ENCODE results near the gene VRK2.

The VRK2 gene

DNA sequence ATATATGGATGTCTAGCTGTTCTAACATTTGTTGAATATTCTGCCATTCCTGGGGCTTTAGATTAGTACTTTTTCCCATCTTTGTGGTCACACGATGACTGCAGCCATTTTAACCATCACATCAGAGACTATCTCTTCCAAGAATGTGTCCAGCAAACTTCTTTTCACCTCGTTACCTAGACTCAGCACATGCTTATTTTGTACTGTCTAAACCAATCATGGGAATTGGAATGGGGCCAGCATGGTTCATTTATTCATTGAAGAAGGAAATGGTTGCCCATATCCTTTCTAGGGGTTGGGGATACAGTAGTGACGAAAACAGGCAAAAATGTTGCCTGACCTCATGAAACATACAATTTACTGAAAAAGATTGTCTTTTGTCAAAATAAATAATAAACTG, 2.5 kb upstream of the VRK2 start:
- no peak overlapping the region for H3K27ac Mint-ChIP-seq
- H3K4me1 Mint-ChIP-seq (ENCODE audit: low read depth): peaks cover 51% of the 10 kb centered on the region
- H3K36me3 Mint-ChIP-seq (ENCODE audit: low read depth): peaks cover 12% of the 10 kb centered on the region
- no peaks in the 10 kb centered on the region for H3K9me3 Mint-ChIP-seq
- H3K27me3 Mint-ChIP-seq: no peaks in the 10 kb centered on the region
- no peak overlapping the region for H3K4me3 Mint-ChIP-seq

- Mint-ChIP-seq H3K36me3 (ENCODE audit: low read depth) (peaks cover 16% of the 10 kb centered on the region), H3K9me3 (no peaks in the 10 kb centered on the region), H3K4me3 (peak overlapping the region; percentile 89), H3K27ac (peak overlapping the region; percentile 93), H3K27me3 (no peaks in the 10 kb centered on the region), H3K4me1 (ENCODE audit: low read depth) (peaks cover 56% of the 10 kb centered on the region)
These were observed 849 bp upstream of the VRK2 start for GRCh38 chr2:58045580-58046334.

DNA sequence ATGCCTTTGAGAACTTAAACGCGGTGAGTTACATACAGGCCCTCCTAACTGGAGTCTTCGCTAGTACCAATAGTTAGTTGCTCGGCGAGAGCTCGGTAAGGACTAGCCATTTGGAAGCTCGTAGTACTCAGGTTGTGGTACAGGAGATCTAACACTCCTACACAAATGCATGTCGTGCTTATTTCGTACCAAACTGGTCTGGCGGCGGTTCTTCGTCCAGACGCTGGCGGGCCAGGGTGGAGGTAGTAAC, 346 bp upstream of the VRK2 start:
- Mint-ChIP-seq H3K27me3 (no peaks in the 10 kb centered on the region), H3K4me3 (peak overlapping the region; percentile 89), H3K36me3 (ENCODE audit: low read depth) (peaks cover 18% of the 10 kb centered on the region), H3K9me3 (no peaks in the 10 kb centered on the region), H3K4me1 (ENCODE audit: low read depth) (peaks cover 56% of the 10 kb centered on the region), H3K27ac (peak overlapping the region; percentile 93)

DNA sequence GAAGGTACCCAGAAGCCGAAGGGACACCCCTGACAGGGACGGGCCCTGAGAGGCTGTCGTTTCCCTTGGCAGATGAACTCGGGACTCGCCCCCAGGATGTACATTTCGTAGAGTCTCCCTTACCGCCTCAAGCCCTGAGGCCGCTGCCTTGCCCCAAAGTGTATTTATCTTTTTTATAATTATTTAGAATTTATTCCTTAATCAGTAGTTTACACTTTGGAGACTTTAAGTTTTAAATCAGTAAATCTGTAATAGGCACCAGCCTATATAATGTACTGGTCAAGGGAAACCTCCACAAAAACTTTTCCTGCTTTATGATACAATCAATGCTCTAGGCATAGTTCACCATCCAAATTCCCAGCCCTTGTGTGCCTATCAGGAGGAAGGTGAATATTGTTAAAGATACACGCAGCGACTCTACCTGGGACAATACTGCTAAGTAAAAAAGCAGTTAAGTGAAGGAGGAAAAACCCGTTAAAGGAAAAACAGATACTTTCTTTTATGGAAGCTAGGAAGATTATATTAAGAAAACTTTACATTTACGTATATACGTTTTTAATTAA, 848 bp downstream of the VRK2 start:
- Mint-ChIP-seq H3K27ac (peak overlapping the region; percentile 93), H3K27me3 (no peaks in the 10 kb centered on the region), H3K9me3 (no peaks in the 10 kb centered on the region), H3K4me3 (peak overlapping the region; percentile 89), H3K36me3 (ENCODE audit: low read depth) (peaks cover 30% of the 10 kb centered on the region), H3K4me1 (ENCODE audit: low read depth) (peaks cover 58% of the 10 kb centered on the region)

DNA sequence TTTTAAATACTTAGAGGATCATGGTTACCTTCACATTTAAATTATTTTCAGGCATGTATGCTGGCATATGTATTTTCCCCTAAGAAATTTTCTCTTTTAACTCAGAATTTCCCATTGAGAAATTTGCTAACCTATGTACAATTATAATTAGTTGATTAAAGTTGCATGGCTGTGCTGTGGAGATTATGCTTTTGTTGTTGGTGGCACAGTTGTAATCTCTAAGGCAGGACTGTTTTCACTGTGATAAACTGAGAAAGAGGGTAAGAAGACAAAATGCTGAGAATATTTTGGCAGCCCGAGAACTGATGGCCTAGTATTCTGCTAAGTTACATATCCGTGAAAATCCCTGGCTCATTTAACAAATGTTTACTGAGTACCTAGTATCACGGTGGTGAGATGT, 1.4 kb downstream of the VRK2 start:
- Mint-ChIP-seq H3K4me3 (peak overlapping the region; percentile 89), H3K9me3 (no peaks in the 10 kb centered on the region), H3K4me1 (ENCODE audit: low read depth) (peaks cover 52% of the 10 kb centered on the region), H3K27me3 (no peaks in the 10 kb centered on the region), H3K27ac (no peak overlapping the region), H3K36me3 (ENCODE audit: low read depth) (peaks cover 35% of the 10 kb centered on the region)

DNA sequence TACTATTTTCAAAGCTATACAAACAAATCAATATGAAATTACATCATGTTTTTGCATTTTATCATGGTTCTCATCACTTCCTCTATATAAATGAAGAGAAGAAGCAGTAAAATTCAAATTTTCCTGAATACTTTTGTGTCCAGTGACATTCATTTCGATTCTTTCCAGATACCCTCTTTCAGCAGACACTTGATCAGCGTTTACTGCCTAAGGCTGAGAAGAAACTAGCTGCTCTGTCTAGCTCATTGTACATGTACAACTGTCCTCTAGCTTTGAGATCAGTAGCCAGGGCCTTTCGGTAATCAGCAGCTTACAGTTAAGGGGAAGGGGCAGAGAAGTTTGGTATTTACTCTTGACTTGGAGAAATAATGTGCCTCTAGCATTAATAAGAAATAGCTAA, 4.8 kb downstream of the VRK2 start:
- Mint-ChIP-seq H3K4me3 (no peak overlapping the region), H3K4me1 (ENCODE audit: low read depth) (peaks cover 36% of the 10 kb centered on the region), H3K27me3 (no peaks in the 10 kb centered on the region), H3K27ac (no peak overlapping the region), H3K9me3 (no peaks in the 10 kb centered on the region), H3K36me3 (ENCODE audit: low read depth) (peaks cover 53% of the 10 kb centered on the region)

GRCh38 chr2:58052978-58053377, 6.4 kb downstream of the VRK2 start:
- H3K4me1 Mint-ChIP-seq (ENCODE audit: low read depth): peaks cover 30% of the 10 kb centered on the region
- no peak overlapping the region for H3K27ac Mint-ChIP-seq
- H3K36me3 Mint-ChIP-seq (ENCODE audit: low read depth): peaks cover 69% of the 10 kb centered on the region
- no peak overlapping the region for H3K4me3 Mint-ChIP-seq
- no peaks in the 10 kb centered on the region for H3K27me3 Mint-ChIP-seq
- H3K9me3 Mint-ChIP-seq: no peaks in the 10 kb centered on the region

- Mint-ChIP-seq H3K36me3 (ENCODE audit: low read depth) (peaks cover 68% of the 10 kb centered on the region), H3K9me3 (no peaks in the 10 kb centered on the region), H3K4me3 (no peak overlapping the region), H3K27me3 (no peaks in the 10 kb centered on the region), H3K4me1 (ENCODE audit: low read depth) (peaks cover 18% of the 10 kb centered on the region), H3K27ac (no peak overlapping the region)
These were observed 7.7 kb downstream of the VRK2 start for GRCh38 chr2:58054264-58054663.

GRCh38 chr2:58055033-58055786, 8.6 kb downstream of the VRK2 start:
- Mint-ChIP-seq H3K4me3 (no peak overlapping the region), H3K27me3 (no peaks in the 10 kb centered on the region), H3K36me3 (ENCODE audit: low read depth) (peaks cover 71% of the 10 kb centered on the region), H3K9me3 (no peaks in the 10 kb centered on the region), H3K4me1 (ENCODE audit: low read depth) (peaks cover 11% of the 10 kb centered on the region), H3K27ac (no peak overlapping the region)

DNA sequence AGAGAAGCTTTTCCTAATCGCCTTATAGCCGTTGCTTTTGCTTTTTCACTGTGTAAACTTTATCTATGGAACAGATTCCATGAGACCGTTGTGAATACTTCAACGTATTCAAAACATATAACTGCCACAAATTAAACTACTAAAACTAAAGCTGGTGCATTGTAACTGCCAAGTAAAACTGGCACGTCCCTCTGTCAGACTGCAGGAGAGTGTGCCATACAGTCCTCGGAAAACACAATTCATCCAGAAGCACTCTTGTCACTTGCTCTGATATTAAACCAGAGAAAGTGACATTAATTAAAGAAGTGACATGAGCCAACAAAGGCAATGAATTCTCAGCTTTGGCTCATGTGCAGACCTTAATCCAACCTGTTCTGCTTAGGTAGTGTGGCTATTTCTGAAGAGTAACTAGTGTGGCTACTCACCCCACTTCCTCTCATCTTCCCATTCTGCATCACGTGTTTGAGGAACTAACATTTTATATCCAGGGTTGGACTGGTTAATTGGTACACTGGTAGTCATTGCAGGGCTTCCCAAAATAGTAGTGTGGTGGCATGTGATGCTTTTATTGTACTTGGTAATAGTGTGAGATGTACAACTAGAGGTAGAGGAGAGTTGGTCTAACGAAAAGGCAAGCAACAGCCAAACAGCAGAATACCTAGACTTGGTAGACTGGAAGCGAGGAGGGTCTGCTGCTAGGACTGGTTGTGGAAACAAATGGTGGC, 9.7 kb downstream of the VRK2 start:
- peaks cover 73% of the 10 kb centered on the region for H3K36me3 Mint-ChIP-seq (ENCODE audit: low read depth)
- peaks cover 11% of the 10 kb centered on the region for H3K4me1 Mint-ChIP-seq (ENCODE audit: low read depth)
- no peaks in the 10 kb centered on the region for H3K27me3 Mint-ChIP-seq
- no peak overlapping the region for H3K4me3 Mint-ChIP-seq
- no peaks in the 10 kb centered on the region for H3K9me3 Mint-ChIP-seq
- H3K27ac Mint-ChIP-seq: no peak overlapping the region

- Mint-ChIP-seq H3K36me3 (ENCODE audit: low read depth) (peaks cover 63% of the 10 kb centered on the region), H3K4me1 (ENCODE audit: low read depth) (peaks cover 14% of the 10 kb centered on the region), H3K27ac (no peak overlapping the region)
These were observed 11.3 kb downstream of the VRK2 start for GRCh38 chr2:58057707-58058530.

GRCh38 chr2:58063641-58064040, 17.0 kb downstream of the VRK2 start:
- Mint-ChIP-seq H3K27me3 (no peaks in the 10 kb centered on the region), H3K4me1 (ENCODE audit: low read depth) (peaks cover 37% of the 10 kb centered on the region), H3K36me3 (ENCODE audit: low read depth) (peaks cover 46% of the 10 kb centered on the region), H3K27ac (peak overlapping the region; percentile 29), H3K9me3 (no peaks in the 10 kb centered on the region), H3K4me3 (peak overlapping the region; percentile 19)

More at GRCh38 chr2:58057707-58058530, 11.3 kb downstream of the VRK2 start:
- H3K27me3 Mint-ChIP-seq: no peaks in the 10 kb centered on the region
- no peaks in the 10 kb centered on the region for H3K9me3 Mint-ChIP-seq
- H3K4me3 Mint-ChIP-seq: no peak overlapping the region

DNA sequence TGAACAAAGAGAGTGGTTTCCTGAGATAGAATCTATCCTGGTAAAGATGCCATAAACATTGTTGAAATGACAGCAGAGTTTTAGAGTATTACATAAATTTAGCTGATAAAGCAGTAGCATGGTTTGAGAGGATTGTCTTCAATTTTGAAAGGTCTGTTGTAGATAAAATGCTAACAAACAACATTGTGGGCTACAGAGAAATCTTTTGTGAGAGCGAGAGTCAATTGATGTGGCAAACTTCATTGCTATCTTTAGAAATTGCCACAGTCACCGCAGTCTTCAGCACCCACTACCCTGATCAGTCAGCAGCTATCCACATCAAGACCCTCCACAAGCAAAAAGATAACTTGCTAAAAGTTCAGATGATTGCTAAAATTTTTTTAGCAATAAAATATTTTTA, 17.5 kb downstream of the VRK2 start:
- no peak overlapping the region for H3K27ac Mint-ChIP-seq
- H3K9me3 Mint-ChIP-seq: no peaks in the 10 kb centered on the region
- no peaks in the 10 kb centered on the region for H3K27me3 Mint-ChIP-seq
- peaks cover 48% of the 10 kb centered on the region for H3K36me3 Mint-ChIP-seq (ENCODE audit: low read depth)
- H3K4me3 Mint-ChIP-seq: peak overlapping the region; percentile 19
- H3K4me1 Mint-ChIP-seq (ENCODE audit: low read depth): peaks cover 37% of the 10 kb centered on the region

DNA sequence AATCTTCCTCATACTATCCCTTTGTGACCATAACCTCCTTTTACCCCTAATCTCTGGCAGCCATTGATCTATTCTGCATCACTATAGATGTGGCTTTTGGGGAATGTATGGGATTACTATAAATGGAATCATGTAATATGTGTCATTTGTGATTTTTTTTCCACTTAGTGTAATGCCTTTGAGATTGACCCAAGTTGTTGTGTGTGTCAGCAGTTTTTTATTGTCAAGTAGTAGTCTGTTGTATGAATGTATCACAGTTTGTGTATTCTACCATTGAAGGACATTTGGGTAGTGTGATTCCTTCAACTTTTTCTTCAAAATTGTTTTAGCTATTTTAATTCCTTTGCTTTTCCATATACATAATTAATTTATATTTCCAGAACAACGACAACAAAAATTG, 18.6 kb downstream of the VRK2 start:
- H3K36me3 Mint-ChIP-seq (ENCODE audit: low read depth): peaks cover 50% of the 10 kb centered on the region
- no peak overlapping the region for H3K27ac Mint-ChIP-seq
- peaks cover under 1% of the 10 kb centered on the region for H3K9me3 Mint-ChIP-seq
- H3K4me1 Mint-ChIP-seq (ENCODE audit: low read depth): peaks cover 37% of the 10 kb centered on the region
- H3K4me3 Mint-ChIP-seq: no peak overlapping the region
- no peaks in the 10 kb centered on the region for H3K27me3 Mint-ChIP-seq

Measured in stimulated activated naive CD8-positive, alpha-beta T cell treated with anti-CD3 and anti-CD28 coated beads, Interleukin-15, Interleukin-2, amounts not matched to agents 100 ng/mL and 50 ng/mL, for 24 hours (primary cell).